K562 (cell line): Measurements from ENCODE around the gene SNX9. TPM values are rescaled to one million over a fixed set of nuclear protein-coding genes. Genes with fewer than 3 reads are reported as not detected.

Experiments used
- ATAC-seq: fragments of 200-7000 bp; cut with Tn5 transposase; 3 replicates; pipeline ENCODE4 v1.9.1; 2020; ENCODE audit warnings: moderate library complexity
- BruUV-seq: library from RNA; stranded (reverse); fragments of 400-500 nt; replicated peaks from 2 replicates; lab custom pipeline; 2021; lab: Mats Ljungman, UMichigan
- CTCF ChIA-PET: fragments of 300-600 bp; formaldehyde crosslinking; extraction: SDS; loops from one replicate; lab custom pipeline; 2021; ENCODE audit warnings: low intra/inter-chr PET ratio; lab: Yijun Ruan, JAX
- POLR2A ChIA-PET: fragments of 300-600, 350-650 bp; sonication (Branson Sonifier 250); formaldehyde crosslinking; extraction: SDS; loops from one replicate; lab custom pipeline; 2021; ENCODE audit warnings: antibody characterized with exemption, inconsistent platforms; lab: Yijun Ruan, JAX
- DNase-seq, 4 experiments: peaks; one replicate each; pipeline versions ENCODE4 v3.0.0 to v3.0.0-alpha.2; 2011 to 2018; ENCODE audit warnings: low spot score in 3 of 4, mixed read lengths in 3 of 4; ENCODE audit errors: extremely low read depth in 1 of 4
- FAIRE-seq: peaks from 2 replicates; lab custom pipeline; 2011; peaks lifted over from hg19 to GRCh38; lab: Jason Lieb, UNC
- H2AFZ ChIP-seq: 2 replicates; pipeline ENCODE4 v1.6.0; 2011; ENCODE audit warnings: low read depth, low read length, control low read depth, inconsistent platforms
- H3K27ac ChIP-seq: fragments of 200-600 bp; 3 replicates; pipeline ENCODE4 v1.8.0; 2011; ENCODE audit warnings: low read depth, mild to moderate bottlenecking, control low read depth, inconsistent platforms, low read length, moderate library complexity, mixed read lengths; ENCODE audit errors: extremely low read depth
- H3K27me3 ChIP-seq, 2 experiments: fragments of 300-600 bp in 1 of 2; 2 replicates in 1 of 2; 3 replicates in 1 of 2; pipeline versions ENCODE4 v1.6.0 to v1.8.0; 2011; ENCODE audit warnings: inconsistent platforms in 2 of 2, low read length in 2 of 2, mild to moderate bottlenecking in 1 of 2, mixed read lengths in 1 of 2, moderate library complexity in 1 of 2; ENCODE audit not compliant: control insufficient read depth in 2 of 2, insufficient read depth in 2 of 2
- H3K36me3 ChIP-seq: fragments of 300-600 bp; 3 replicates; pipeline ENCODE4 v1.8.0; 2011; ENCODE audit warnings: mild to moderate bottlenecking, low read length, inconsistent platforms; ENCODE audit not compliant: control insufficient read depth, insufficient read depth
- H3K4me1 ChIP-seq, 2 experiments: fragments of 200-600 bp in 1 of 2; replicated peaks in 1 of 2; 2 replicates in 1 of 2; 3 replicates in 1 of 2; pipeline versions ENCODE4 v1.5.1 to v1.8.0; 2011; ENCODE audit warnings: inconsistent platforms in 2 of 2, low read length in 2 of 2, mild to moderate bottlenecking in 1 of 2, mixed read lengths in 1 of 2, moderate library complexity in 1 of 2; ENCODE audit not compliant: control insufficient read depth in 2 of 2, insufficient read depth in 2 of 2
- H3K4me2 ChIP-seq: 2 replicates; pipeline ENCODE4 v1.6.1; 2011; ENCODE audit warnings: low read length, control low read depth, inconsistent platforms, mixed read lengths; ENCODE audit not compliant: insufficient read depth
- H3K4me3 ChIP-seq: fragments of 200-600 bp; sonication (generic), shearing (Covaris generic); 2 replicates; pipeline ENCODE4 v1.5.1; 2016; ENCODE audit warnings: control low read depth, inconsistent platforms
- H3K79me2 ChIP-seq: fragments of 200-600 bp; 3 replicates; pipeline ENCODE4 v1.8.0; 2011; ENCODE audit warnings: low read length, inconsistent platforms; ENCODE audit not compliant: control insufficient read depth, insufficient read depth
- H3K9ac ChIP-seq, 2 experiments: 2 replicates each; pipeline versions ENCODE4 v1.6.0 to v1.6.1; 2011; ENCODE audit warnings: low read depth in 2 of 2, low read length in 2 of 2, control low read depth in 1 of 2, inconsistent platforms in 1 of 2, mild to moderate bottlenecking in 1 of 2, mixed read lengths in 1 of 2; ENCODE audit not compliant: insufficient read depth in 1 of 2
- H3K9me1 ChIP-seq: one replicate; pipeline ENCODE4 v1.6.0; 2011; ENCODE audit warnings: inconsistent platforms, mild to moderate bottlenecking, low read length, moderate library complexity; ENCODE audit not compliant: control insufficient read depth, insufficient read depth
- H3K9me3 ChIP-seq: replicated peaks from 2 replicates; pipeline ENCODE4 v1.5.1; 2011; ENCODE audit warnings: low read depth, low read length, inconsistent platforms; ENCODE audit not compliant: control insufficient read depth, insufficient read depth
- H4K20me1 ChIP-seq: replicated peaks from 2 replicates; pipeline ENCODE4 v1.6.1; 2011; ENCODE audit warnings: low read length, inconsistent platforms, mixed read lengths; ENCODE audit not compliant: control insufficient read depth, insufficient read depth
- BHLHE40 ChIP-seq: IDR thresholded peaks from 2 replicates; pipeline ENCODE4 v1.6.1; 2011; ENCODE audit warnings: low read length, improper control_type of control experiment
- C11orf30 ChIP-seq: fragments of 450-650 bp; IDR thresholded peaks from 2 replicates; pipeline ENCODE4 v1.6.1; 2016; ENCODE audit warnings: low read depth, mild to moderate bottlenecking
- FUS ChIP-seq: fragments of 200-400 bp; formaldehyde crosslinking; optimal IDR thresholded peaks from 2 replicates; pipeline ENCODE3; 2017; ENCODE audit warnings: low read depth, low read length
- MAFF ChIP-seq: IDR thresholded peaks from 2 replicates; pipeline ENCODE4 v1.6.1; 2012; ENCODE audit warnings: low read length, improper control_type of control experiment
- MAFG ChIP-seq: fragments of 450-650 bp; conservative IDR thresholded peaks from 2 replicates; pipeline ENCODE4 v1.6.1; 2016; ENCODE audit warnings: missing genetic modification characterization, missing compliant biosample characterization
- RBM17 ChIP-seq: fragments of 200-400 bp; formaldehyde crosslinking; IDR thresholded peaks from 2 replicates; pipeline ENCODE4 v1.6.1; 2017; ENCODE audit warnings: low read depth, mild to moderate bottlenecking, low read length, borderline replicate concordance
- RFX5 ChIP-seq: IDR thresholded peaks from 2 replicates; pipeline ENCODE4 v1.6.1; 2011; ENCODE audit warnings: low read depth, mild to moderate bottlenecking, improper control_type of control experiment, low read length
- SNRNP70 ChIP-seq: fragments of 200-400 bp; formaldehyde crosslinking; optimal IDR thresholded peaks from 2 replicates; pipeline ENCODE3; 2017; ENCODE audit warnings: low read depth, low read length
- TAF7 ChIP-seq: fragments of 450-650 bp; IDR thresholded peaks from 2 replicates; pipeline ENCODE4 v1.6.1; 2016; ENCODE audit warnings: missing genetic modification characterization, missing compliant biosample characterization
- TCF3 ChIP-seq: sonication (generic); formaldehyde crosslinking; IDR thresholded peaks from 2 replicates; pipeline ENCODE4 v1.4.0; 2020; ENCODE audit warnings: mild to moderate bottlenecking, missing genetic modification reagents
- TCF7 ChIP-seq: sonication (generic); IDR thresholded peaks from 2 replicates; pipeline ENCODE4 v1.6.1; 2016; ENCODE audit warnings: antibody characterized with exemption, borderline replicate concordance
- TRIM24 ChIP-seq, 2 experiments: fragments of 450-650 bp; IDR thresholded peaks; 2 replicates each; pipeline ENCODE4 v1.6.1; 2016
- TSHZ1 ChIP-seq: fragments of 250-450 bp; sonication (Bioruptor Pico); IDR thresholded peaks from 2 replicates; pipeline ENCODE4 v1.4.0; 2020; ENCODE audit warnings: mild to moderate bottlenecking, moderate library complexity
- XRCC3 ChIP-seq: fragments of 450-650 bp; IDR thresholded peaks from 2 replicates; pipeline ENCODE4 v1.6.1; 2017; ENCODE audit warnings: mild to moderate bottlenecking, moderate library complexity
- ZBTB17 ChIP-seq: fragments of 450-650 bp; formaldehyde crosslinking; IDR thresholded peaks from 2 replicates; pipeline ENCODE4 v1.4.0; 2020; ENCODE audit warnings: mild to moderate bottlenecking
- ZC3H8 ChIP-seq: fragments of 450-650 bp; IDR thresholded peaks from 2 replicates; pipeline ENCODE4 v1.6.1; 2017
- ZNF316 ChIP-seq: fragments of 450-650 bp; IDR thresholded peaks from 2 replicates; pipeline ENCODE4 v1.6.1; 2016
- ZNF384 ChIP-seq: IDR thresholded peaks from 2 replicates; pipeline ENCODE4 v1.6.1; 2012; ENCODE audit warnings: low read depth, low read length, improper control_type of control experiment
- ZNF551 ChIP-seq: fragments of 250-450 bp; sonication (Bioruptor Pico); IDR thresholded peaks from 2 replicates; pipeline ENCODE4 v1.5.0; 2021; ENCODE audit warnings: mild to moderate bottlenecking, moderate library complexity
- ZNF740 ChIP-seq, 3 experiments: fragments of 200-800 bp in 1 of 3; sonication (Bioruptor generic) in 1 of 3; sonication (generic) in 1 of 3; formaldehyde crosslinking in 1 of 3; IDR thresholded peaks; 2 replicates each; pipeline versions ENCODE4 v1.6.1 to v1.8.0; 2016 to 2022; ENCODE audit warnings: mild to moderate bottlenecking in 2 of 3, missing compliant biosample characterization in 2 of 3, missing genetic modification characterization in 2 of 3, missing genetic modification reagents in 1 of 3
- WGBS: fragments of 100-300 bp; shearing (Covaris generic); methylation state at CpG from one replicate; pipeline ENCODE4 v1.1.6; 2016; ENCODE audit warnings: low coverage, mixed read lengths; ENCODE audit not compliant: insufficient coverage; ENCODE audit errors: missing lambda C conversion rate; 5-methylcytosine and 5-hydroxymethylcytosine counted together
- in situ Hi-C: fragments of 300-500 bp; cut with MboI; formaldehyde crosslinking; loops from 4 replicates; pipeline ENCODE4 v1.15.0; 2018; ENCODE audit warnings: inconsistent platforms, mixed read lengths
- intact Hi-C: fragments of 100-400 bp; cut with micrococcal nuclease; formaldehyde crosslinking; loops from 2 replicates; pipeline ENCODE4 v1.14.2; 2022
- polyA plus RNA-seq, 8 experiments: library from polyadenylated mRNA; depleted of rRNA in 4 of 8; stranded (reverse) in 5 of 8; unstranded in 3 of 8; fragments of >200 nt; fragmentation: Nextera tagmentation in 2 of 8; fragmentation: Illumina TruSeq in 1 of 8; extraction: Ambion mirVana in 2 of 8; extraction: Trizol in 1 of 8; gene quantifications; 2 replicates each; pipeline versions ENCODE4 v1.2.1 to v1.2.3, GENCODE V29; 2011 to 2014; ENCODE audit warnings: inconsistent platforms in 1 of 8, missing spikeins in 1 of 8
- total RNA-seq, 7 experiments: library from RNA; depleted of rRNA in 6 of 7; stranded (reverse); fragments of >200 nt in 6 of 7; fragmentation: Illumina TruSeq in 2 of 7; extraction: Trizol in 2 of 7; gene quantifications; 2 replicates each; pipeline versions ENCODE4 v1.2.1 to v1.2.3, GENCODE V29; 2011 to 2021; ENCODE audit warnings: low replicate concordance in 1 of 7

SNX9 gene
- total and polyA plus RNA-seq, 9 of the 15 experiments (the other 6 are each of a cell fraction or from before 2014, with no cell fraction given): 6.0 to 81.7 (median 57.1) TPM

GRCh38 chr6:157877573-157878438 lies 54.8 kb downstream of the SNX9 start:
- intact Hi-C loops (no loop called here), in situ Hi-C loops (no loop called here)
- H3K27ac ChIP-seq: no peak overlapping the region
- WGBS: 92% methylated on average over 7 of the region's 7 CpGs
- no peak overlapping the region; a peak in 1 of 4 replicates for H3K9ac ChIP-seq
- H2AFZ ChIP-seq: no peak overlapping the region
- no peaks in the 10 kb centered on the region for H4K20me1 ChIP-seq
- H3K79me2 ChIP-seq: peaks cover 16% of the 10 kb centered on the region; the same call in 2 of the 3 replicates
- no peak overlapping the region for H3K4me2 ChIP-seq
- DNase-seq: no peak
- ChIA-PET POLR2A (interaction anchor here (0.5 to 2.9 kb wide), 4 partner anchors 8 to 168 kb away, joined by 3 to 8 read pairs (median 4); no protein-coding TSS in a partner anchor), CTCF (no interaction called here)
- no peaks in the 10 kb centered on the region for H3K9me3 ChIP-seq
- no peaks in the 10 kb centered on the region for H3K27me3 ChIP-seq
- no peaks in the 10 kb centered on the region for H3K4me1 ChIP-seq
- FAIRE-seq: no peak
- no peak overlapping the region for H3K4me3 ChIP-seq
- no peaks in the 10 kb centered on the region for H3K9me1 ChIP-seq
- ATAC-seq: no peak
- peaks cover 93% of the 10 kb centered on the region for H3K36me3 ChIP-seq
- no peak for TF ChIP-seq ZBTB17 (CRISPR knock-in tag)
- no peak for TF ChIP-seq FUS
- TF ChIP-seq ZNF384: no peak
- TF ChIP-seq XRCC3: no peak
- TF ChIP-seq BHLHE40: no peak
- no peak for TF ChIP-seq ZC3H8
- no peak for TF ChIP-seq TCF7
- TF ChIP-seq TCF3 (CRISPR knock-in tag): no peak
- peak; percentile 19; the same call in 1 of the 2 replicates for TF ChIP-seq MAFF
- TF ChIP-seq ZNF316: peak; percentile 45
- no peak for TF ChIP-seq TAF7 (tag)
- no peak for TF ChIP-seq TSHZ1
- TF ChIP-seq SNRNP70: no peak
- no peak for TF ChIP-seq RBM17
- TF ChIP-seq C11orf30: peak; percentile 47
- TF ChIP-seq RFX5: no peak
- TF ChIP-seq MAFG (tag): 0 out of 2 replicates have a peak, but pooled peaks have one; percentile 13
- no peak for TF ChIP-seq ZNF551 (CRISPR knock-in tag)
- TF ChIP-seq TRIM24 (IDR thresholded peaks at IDR 0.05): no peak
- no peak for TF ChIP-seq ZNF740 (CRISPR knock-in tag; IDR thresholded peaks at IDR 0.05)
- TF ChIP-seq ZNF740 (tag; IDR thresholded peaks at IDR 0.05): no peak
- no TSS peak for BruUV-seq
